ENCODE measurements around the gene VPS13D.

VPS13D gene

DNA sequence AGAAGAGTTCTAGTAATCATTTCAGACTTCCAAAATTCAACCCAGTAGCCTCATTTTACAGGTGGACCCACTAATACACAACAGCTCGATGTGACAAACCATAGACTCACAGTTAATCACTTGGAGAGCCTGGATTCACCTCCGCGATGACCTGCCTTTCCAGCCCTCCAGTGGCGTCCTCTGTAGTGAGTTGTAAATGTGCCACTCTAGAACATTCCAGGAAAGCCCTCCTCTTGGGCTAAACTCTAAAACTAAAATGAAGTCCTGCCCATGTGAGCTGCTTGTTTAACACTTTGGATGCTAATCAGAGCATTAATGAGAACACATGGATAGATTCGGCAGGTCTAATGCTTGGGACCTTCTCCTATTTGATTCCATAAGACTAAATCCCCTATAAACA is 247.5 kb downstream of the VPS13D start:
- Histone ChIP-seq H3K79me2 (ENCODE audit: insufficient read depth, low read depth) (no peaks in the 10 kb centered on the region), H4K20me1 (ENCODE audit: insufficient read depth) (no peaks in the 10 kb centered on the region), H3K27ac (no peak overlapping the region), H3K4me3 (IDR thresholded peaks at IDR 0.05; ENCODE audit: insufficient read depth, low read depth, low read length) (no peak overlapping the region), H3K4me2 (no peak overlapping the region), H2AFZ (ENCODE audit: low read depth) (no peak overlapping the region), H3K9ac (no peak overlapping the region), H3K36me3 (ENCODE audit: insufficient read depth) (no peaks in the 10 kb centered on the region), H3K4me1 (ENCODE audit: low read depth, poor library complexity, severe bottlenecking) (no peaks in the 10 kb centered on the region), H3K27me3 (ENCODE audit: insufficient read depth, low read depth) (no peaks in the 10 kb centered on the region)
- TF ChIP-seq, protein P1, sequence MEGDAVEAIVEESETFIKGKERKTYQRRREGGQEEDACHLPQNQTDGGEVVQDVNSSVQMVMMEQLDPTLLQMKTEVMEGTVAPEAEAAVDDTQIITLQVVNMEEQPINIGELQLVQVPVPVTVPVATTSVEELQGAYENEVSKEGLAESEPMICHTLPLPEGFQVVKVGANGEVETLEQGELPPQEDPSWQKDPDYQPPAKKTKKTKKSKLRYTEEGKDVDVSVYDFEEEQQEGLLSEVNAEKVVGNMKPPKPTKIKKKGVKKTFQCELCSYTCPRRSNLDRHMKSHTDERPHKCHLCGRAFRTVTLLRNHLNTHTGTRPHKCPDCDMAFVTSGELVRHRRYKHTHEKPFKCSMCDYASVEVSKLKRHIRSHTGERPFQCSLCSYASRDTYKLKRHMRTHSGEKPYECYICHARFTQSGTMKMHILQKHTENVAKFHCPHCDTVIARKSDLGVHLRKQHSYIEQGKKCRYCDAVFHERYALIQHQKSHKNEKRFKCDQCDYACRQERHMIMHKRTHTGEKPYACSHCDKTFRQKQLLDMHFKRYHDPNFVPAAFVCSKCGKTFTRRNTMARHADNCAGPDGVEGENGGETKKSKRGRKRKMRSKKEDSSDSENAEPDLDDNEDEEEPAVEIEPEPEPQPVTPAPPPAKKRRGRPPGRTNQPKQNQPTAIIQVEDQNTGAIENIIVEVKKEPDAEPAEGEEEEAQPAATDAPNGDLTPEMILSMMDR (conservative IDR thresholded peaks at IDR 0.05; ENCODE audit: low read depth, low read length) = no peak

DNA sequence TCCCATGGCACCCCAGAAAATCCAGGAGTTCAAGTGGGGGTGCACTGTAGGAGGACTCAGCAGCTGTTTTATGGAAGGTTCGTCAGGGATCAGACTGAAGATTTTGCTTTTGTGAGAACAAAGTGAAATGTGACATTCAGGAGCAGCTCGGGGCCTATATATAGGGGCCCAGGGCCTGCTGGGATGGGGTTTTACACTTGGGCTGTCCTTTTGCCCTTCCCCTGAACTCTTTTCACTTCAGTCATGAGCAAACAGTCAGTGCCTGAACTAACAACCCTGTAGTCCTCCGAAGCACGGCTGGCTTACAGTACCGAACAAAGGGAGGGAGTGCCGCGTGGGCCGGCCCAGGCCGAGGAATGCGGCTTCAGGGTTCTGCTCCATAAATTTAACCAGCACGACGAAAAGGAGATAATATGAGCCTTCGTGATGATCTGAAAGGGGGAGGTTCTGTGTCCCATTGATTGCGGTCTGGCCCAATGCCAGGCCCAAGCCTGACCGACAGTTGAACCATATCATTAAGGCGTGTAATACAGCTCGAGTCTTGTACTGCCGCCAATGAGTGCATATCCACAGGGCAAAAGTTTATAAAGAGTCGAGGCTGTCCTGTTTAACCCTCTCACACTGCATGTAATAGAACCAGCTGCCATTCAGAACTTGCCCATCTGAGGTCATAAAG is 248.2 kb downstream of the VPS13D start:
- Histone ChIP-seq H3K4me3 (IDR thresholded peaks at IDR 0.05; ENCODE audit: insufficient read depth, low read depth, low read length) (no peak overlapping the region), H3K36me3 (ENCODE audit: insufficient read depth) (no peaks in the 10 kb centered on the region), H3K27ac (no peak overlapping the region), H3K79me2 (ENCODE audit: insufficient read depth, low read depth) (no peaks in the 10 kb centered on the region), H3K9ac (no peak overlapping the region), H3K4me2 (no peak overlapping the region), H2AFZ (ENCODE audit: low read depth) (no peak overlapping the region), H3K4me1 (ENCODE audit: low read depth, poor library complexity, severe bottlenecking) (no peaks in the 10 kb centered on the region), H4K20me1 (ENCODE audit: insufficient read depth) (no peaks in the 10 kb centered on the region), H3K27me3 (ENCODE audit: insufficient read depth, low read depth) (no peaks in the 10 kb centered on the region)
- TF ChIP-seq, protein P1 (conservative IDR thresholded peaks at IDR 0.05; ENCODE audit: low read depth, low read length) = no peak

DNA sequence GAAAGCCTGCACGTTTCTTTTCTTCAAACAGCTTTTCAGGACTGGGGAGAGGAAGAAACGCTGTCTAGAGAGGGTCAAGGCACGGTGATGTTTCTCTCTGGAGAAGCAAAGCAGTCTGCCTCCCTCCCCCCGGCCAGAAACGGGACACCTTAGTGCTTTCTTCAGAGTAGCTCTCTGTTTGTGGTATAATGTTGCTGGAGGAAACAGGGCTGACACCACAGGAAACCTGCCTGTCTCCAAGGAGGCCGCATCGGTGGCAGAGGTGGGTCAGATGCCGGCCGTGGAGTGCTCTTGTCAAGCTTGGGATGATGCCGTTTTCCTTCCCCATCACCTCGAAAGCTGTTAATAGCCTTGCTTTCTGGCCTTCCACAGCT is 248.8 kb downstream of the VPS13D start:
- H2AFZ ChIP-seq (ENCODE audit: low read depth) = no peak overlapping the region
- H3K4me2 ChIP-seq = no peak overlapping the region
- no peaks in the 10 kb centered on the region for H3K79me2 ChIP-seq (ENCODE audit: insufficient read depth, low read depth)
- H3K4me3 ChIP-seq (IDR thresholded peaks at IDR 0.05; ENCODE audit: insufficient read depth, low read depth, low read length) = no peak overlapping the region
- H3K27me3 ChIP-seq (ENCODE audit: insufficient read depth, low read depth) = no peaks in the 10 kb centered on the region
- no peak overlapping the region for H3K9ac ChIP-seq
- H4K20me1 ChIP-seq (ENCODE audit: insufficient read depth) = no peaks in the 10 kb centered on the region
- H3K4me1 ChIP-seq (ENCODE audit: low read depth, poor library complexity, severe bottlenecking) = no peaks in the 10 kb centered on the region
- TF ChIP-seq, protein P1 (conservative IDR thresholded peaks at IDR 0.05; ENCODE audit: low read depth, low read length) = no peak
- no peak overlapping the region for H3K27ac ChIP-seq
- no peaks in the 10 kb centered on the region for H3K36me3 ChIP-seq (ENCODE audit: insufficient read depth)

DNA sequence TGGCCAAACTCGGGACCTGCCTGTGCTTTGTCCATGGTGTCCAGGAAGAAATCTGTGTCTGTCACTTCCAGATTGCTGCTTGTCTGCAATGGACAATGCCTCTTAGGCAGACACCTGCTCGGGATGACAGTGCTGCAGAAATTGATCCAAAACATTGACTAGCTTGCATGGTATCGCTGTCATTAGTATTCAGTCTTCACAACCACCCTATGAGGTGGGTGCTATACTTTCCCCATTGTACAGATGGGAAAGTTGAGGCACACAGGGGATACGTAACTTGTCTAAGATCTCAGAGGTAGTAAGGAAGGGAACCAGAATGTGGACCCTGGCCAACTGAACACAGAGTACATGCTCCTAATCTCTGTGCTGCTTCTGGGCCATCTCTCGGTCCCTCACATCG is 249.5 kb downstream of the VPS13D start:
- Histone ChIP-seq H3K9ac (no peak overlapping the region), H3K4me2 (no peak overlapping the region), H2AFZ (ENCODE audit: low read depth) (no peak overlapping the region), H3K27ac (no peak overlapping the region), H3K79me2 (ENCODE audit: insufficient read depth, low read depth) (no peaks in the 10 kb centered on the region), H3K27me3 (ENCODE audit: insufficient read depth, low read depth) (no peaks in the 10 kb centered on the region), H3K4me3 (IDR thresholded peaks at IDR 0.05; ENCODE audit: insufficient read depth, low read depth, low read length) (no peak overlapping the region), H3K36me3 (ENCODE audit: insufficient read depth) (no peaks in the 10 kb centered on the region), H3K4me1 (ENCODE audit: low read depth, poor library complexity, severe bottlenecking) (no peaks in the 10 kb centered on the region), H4K20me1 (ENCODE audit: insufficient read depth) (no peaks in the 10 kb centered on the region)
- TF ChIP-seq, protein P1 (conservative IDR thresholded peaks at IDR 0.05; ENCODE audit: low read depth, low read length) = no peak
